ENCODE results near the gene TSPAN15.

DNA sequence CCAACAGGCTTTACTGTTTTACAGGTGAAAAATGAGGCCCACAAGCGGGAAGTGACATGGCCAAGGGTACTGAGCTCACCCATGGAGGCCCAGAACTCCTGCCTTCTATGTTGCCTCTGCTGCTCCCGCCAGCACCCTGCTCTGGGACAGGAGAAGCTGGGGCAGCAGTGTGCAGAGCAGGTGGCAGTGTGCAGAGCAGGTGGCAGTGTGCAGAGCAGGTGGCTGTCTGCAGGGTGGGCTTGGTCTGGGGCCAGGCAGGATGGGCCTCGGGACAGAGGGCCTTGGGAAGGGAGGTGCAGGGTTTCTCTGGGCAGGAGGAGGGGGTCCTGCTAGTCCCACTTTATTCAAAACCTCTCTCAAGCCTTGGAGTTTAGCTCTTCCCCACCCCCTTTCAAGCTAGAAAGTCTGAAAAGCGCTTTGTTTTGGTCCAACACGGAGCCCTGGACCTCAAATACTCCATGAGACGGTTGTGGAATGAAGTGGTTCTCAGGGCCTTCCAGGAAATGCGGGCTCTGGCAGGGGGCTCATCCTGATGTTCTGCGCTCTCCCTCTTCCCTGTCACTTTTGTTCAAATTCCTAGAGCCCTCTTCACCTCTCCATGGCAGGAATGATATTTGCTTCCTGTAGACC, 26.8 kb downstream of the TSPAN15 start:
- TF ChIP-seq, protein P1, sequence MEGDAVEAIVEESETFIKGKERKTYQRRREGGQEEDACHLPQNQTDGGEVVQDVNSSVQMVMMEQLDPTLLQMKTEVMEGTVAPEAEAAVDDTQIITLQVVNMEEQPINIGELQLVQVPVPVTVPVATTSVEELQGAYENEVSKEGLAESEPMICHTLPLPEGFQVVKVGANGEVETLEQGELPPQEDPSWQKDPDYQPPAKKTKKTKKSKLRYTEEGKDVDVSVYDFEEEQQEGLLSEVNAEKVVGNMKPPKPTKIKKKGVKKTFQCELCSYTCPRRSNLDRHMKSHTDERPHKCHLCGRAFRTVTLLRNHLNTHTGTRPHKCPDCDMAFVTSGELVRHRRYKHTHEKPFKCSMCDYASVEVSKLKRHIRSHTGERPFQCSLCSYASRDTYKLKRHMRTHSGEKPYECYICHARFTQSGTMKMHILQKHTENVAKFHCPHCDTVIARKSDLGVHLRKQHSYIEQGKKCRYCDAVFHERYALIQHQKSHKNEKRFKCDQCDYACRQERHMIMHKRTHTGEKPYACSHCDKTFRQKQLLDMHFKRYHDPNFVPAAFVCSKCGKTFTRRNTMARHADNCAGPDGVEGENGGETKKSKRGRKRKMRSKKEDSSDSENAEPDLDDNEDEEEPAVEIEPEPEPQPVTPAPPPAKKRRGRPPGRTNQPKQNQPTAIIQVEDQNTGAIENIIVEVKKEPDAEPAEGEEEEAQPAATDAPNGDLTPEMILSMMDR (IDR thresholded peaks at IDR 0.05; ENCODE audit: low read depth, low read length, poor library complexity, severe bottlenecking): no peak
- no peak for TF ChIP-seq EZH2phosphoT487 (IDR thresholded peaks at IDR 0.05; ENCODE audit: borderline replicate concordance, low read length)

All from DOHH2 (cell line).